SK-N-SH (cell line): ENCODE data around the gene ADIPOR2. TPM values are rescaled to one million over a fixed set of nuclear protein-coding genes. Genes with fewer than 3 reads are reported as not detected.

Source experiments
- CTCF ChIA-PET: fragments of 300-600, 350-600 bp; formaldehyde crosslinking; extraction: SDS; loops from one replicate; lab custom pipeline; 2021; lab: Yijun Ruan, JAX
- POLR2A ChIA-PET: fragments of 350-600 bp; sonication (Branson Sonifier 250); formaldehyde crosslinking; extraction: SDS; loops from one replicate; lab custom pipeline; 2020; ENCODE audit warnings: antibody characterized with exemption, inconsistent platforms; lab: Yijun Ruan, JAX
- DNase-seq: peaks from one replicate; pipeline ENCODE4 v3.0.0; 2012
- H2AFZ ChIP-seq: fragments of 200-600 bp; sonication (generic); 2 replicates; pipeline ENCODE4 v1.8.1; 2016; ENCODE audit warnings: antibody characterized with exemption, mild to moderate bottlenecking, low read depth
- H3F3A ChIP-seq: fragments of 200-600 bp; sonication (generic); replicated peaks from 2 replicates; pipeline ENCODE3; 2016; ENCODE audit warnings: antibody characterized with exemption, mild to moderate bottlenecking; ENCODE audit not compliant: insufficient read depth
- H3K27ac ChIP-seq, 2 experiments: fragments of 200-500 bp in 1 of 2; fragments of 200-600 bp in 1 of 2; sonication (Bioruptor generic) in 1 of 2; sonication (generic), shearing (Covaris generic) in 1 of 2; 2 replicates each; pipeline versions ENCODE4 v1.5.1 to v1.6.1; 2014 to 2016; ENCODE audit warnings: low read depth in 2 of 2, inconsistent platforms in 1 of 2, low read length in 1 of 2, mild to moderate bottlenecking in 1 of 2, mixed read lengths in 1 of 2
- H3K27me3 ChIP-seq: fragments of 200-600 bp; sonication (generic), shearing (Covaris generic); 2 replicates; pipeline ENCODE4 v1.6.1; 2016; ENCODE audit warnings: mixed run types; ENCODE audit not compliant: insufficient read depth
- H3K36me3 ChIP-seq, 2 experiments: fragments of 200-500 bp in 1 of 2; fragments of 200-600 bp in 1 of 2; sonication (Bioruptor generic) in 1 of 2; sonication (generic) in 1 of 2; replicated peaks in 1 of 2; 2 replicates each; pipeline versions ENCODE3 to v1.5.1; 2014 to 2016; ENCODE audit warnings: low read length in 1 of 2, mild to moderate bottlenecking in 1 of 2; ENCODE audit not compliant: insufficient read depth in 2 of 2, control insufficient read depth in 1 of 2
- H3K4me1 ChIP-seq, 2 experiments: fragments of 200-500 bp in 1 of 2; fragments of 200-600 bp in 1 of 2; sonication (Bioruptor generic) in 1 of 2; sonication (generic), shearing (Covaris generic) in 1 of 2; 2 replicates each; pipeline versions ENCODE4 v1.5.1 to v1.6.1; 2014 to 2016; ENCODE audit warnings: low read depth in 1 of 2, low read length in 1 of 2, mixed run types in 1 of 2; ENCODE audit not compliant: insufficient read depth in 2 of 2, control insufficient read depth in 1 of 2
- H3K4me2 ChIP-seq: fragments of 200-600 bp; sonication (generic), shearing (Covaris generic); 2 replicates; pipeline ENCODE4 v1.6.1; 2017; ENCODE audit warnings: mixed run types
- H3K4me3 ChIP-seq, 2 experiments: fragments of 200-500 bp in 1 of 2; fragments of 200-600 bp in 1 of 2; sonication (Bioruptor generic) in 1 of 2; sonication (generic), shearing (Covaris generic) in 1 of 2; 2 replicates each; pipeline versions ENCODE4 v1.5.1 to v1.8.1; 2014 to 2016; ENCODE audit warnings: low read depth in 2 of 2, inconsistent platforms in 1 of 2, low read length in 1 of 2, mild to moderate bottlenecking in 1 of 2, mixed read lengths in 1 of 2, moderate library complexity in 1 of 2
- H3K79me2 ChIP-seq: fragments of 200-600 bp; sonication (generic); 2 replicates; pipeline ENCODE4 v1.8.1; 2017; ENCODE audit warnings: mild to moderate bottlenecking; ENCODE audit not compliant: insufficient read depth
- H3K9ac ChIP-seq: fragments of 200-600 bp; sonication (generic); 2 replicates; pipeline ENCODE4 v1.6.1; 2017; ENCODE audit warnings: mixed run types
- H3K9me2 ChIP-seq: fragments of 200-600 bp; sonication (generic); 2 replicates; pipeline ENCODE4 v1.6.1; 2017; ENCODE audit warnings: mixed run types
- H3K9me3 ChIP-seq: fragments of 200-600 bp; sonication (generic); 2 replicates; pipeline ENCODE4 v1.6.1; 2017; ENCODE audit warnings: mixed run types, mild to moderate bottlenecking, moderate library complexity
- H4K20me1 ChIP-seq: fragments of 200-600 bp; sonication (generic); 2 replicates; pipeline ENCODE4 v1.6.1; 2017; ENCODE audit warnings: mild to moderate bottlenecking, mixed run types; ENCODE audit not compliant: insufficient read depth
- ELF1 ChIP-seq: IDR thresholded peaks from 2 replicates; pipeline ENCODE4 v1.4.0; 2012
- EP300 ChIP-seq, 2 experiments: IDR thresholded peaks; 2 replicates each; pipeline versions ENCODE4 v1.4.0 to v1.6.1; 2012; ENCODE audit warnings: borderline replicate concordance in 1 of 2, low read depth in 1 of 2, low read length in 1 of 2
- FOSL2 ChIP-seq: IDR thresholded peaks from 2 replicates; pipeline ENCODE4 v1.4.0; 2012; ENCODE audit warnings: low read depth, mild to moderate bottlenecking, moderate library complexity, borderline replicate concordance
- MXI1 ChIP-seq: IDR thresholded peaks from 2 replicates; pipeline ENCODE4 v1.6.1; 2012; ENCODE audit warnings: mild to moderate bottlenecking, low read depth, low read length, improper control_type of control experiment
- NFIC ChIP-seq: IDR thresholded peaks from 2 replicates; pipeline ENCODE4 v1.4.0; 2012; ENCODE audit warnings: borderline replicate concordance
- RAD21 ChIP-seq: IDR thresholded peaks from 2 replicates; pipeline ENCODE4 v1.6.1; 2012; ENCODE audit warnings: mild to moderate bottlenecking, low read length
- SIN3A ChIP-seq: IDR thresholded peaks from 2 replicates; pipeline ENCODE4 v1.6.1; 2012; ENCODE audit warnings: low read depth, mild to moderate bottlenecking, low read length, moderate library complexity, borderline replicate concordance
- SMC3 ChIP-seq: IDR thresholded peaks from 2 replicates; pipeline ENCODE4 v1.6.1; 2012; ENCODE audit warnings: low read depth, low read length, improper control_type of control experiment
- TAF1 ChIP-seq: IDR thresholded peaks from 2 replicates; pipeline ENCODE4 v1.6.1; 2012; ENCODE audit warnings: low read depth, mild to moderate bottlenecking, low read length, moderate library complexity, borderline replicate concordance
- TCF12 ChIP-seq: IDR thresholded peaks from 2 replicates; pipeline ENCODE4 v1.4.0; 2012
- YY1 ChIP-seq: IDR thresholded peaks from 2 replicates; pipeline ENCODE4 v1.4.0; 2012; ENCODE audit warnings: low read depth, mild to moderate bottlenecking
- WGBS: methylation state at CpG from one replicate; pipeline ENCODE4 v1.1.6; 2017; ENCODE audit warnings: low lambda C conversion rate; 5-methylcytosine and 5-hydroxymethylcytosine counted together
- polyA plus RNA-seq, 3 experiments: library from polyadenylated mRNA; depleted of rRNA; stranded (reverse); fragments of >200 nt; gene quantifications; 2 replicates each; pipeline ENCODE4 v1.2.3, GENCODE V29; 2012
- TF ChIP-seq, protein P1 (sequence below): IDR thresholded peaks from 2 replicates; pipeline ENCODE4 v1.6.1; 2012; ENCODE audit warnings: mild to moderate bottlenecking, low read depth, low read length, moderate library complexity
- TF ChIP-seq, protein P2 (sequence below): fragments of 200-600 bp; sonication (generic); IDR thresholded peaks from 2 replicates; pipeline ENCODE4 v1.6.1; 2017; ENCODE audit warnings: antibody characterized with exemption, mild to moderate bottlenecking, moderate library complexity
- TF ChIP-seq, protein P3 (sequence below): fragments of 150-350 bp; IDR thresholded peaks from 2 replicates; pipeline ENCODE4 v1.6.1; 2016; ENCODE audit warnings: mild to moderate bottlenecking, low read depth, low read length
- TF ChIP-seq, protein P4 (sequence below): IDR thresholded peaks from 2 replicates; pipeline ENCODE4 v1.4.0; 2012; ENCODE audit warnings: low read depth, borderline replicate concordance
- TF ChIP-seq, protein P5 (sequence below): IDR thresholded peaks from 2 replicates; pipeline ENCODE4 v1.4.0; 2012; ENCODE audit warnings: low read depth, borderline replicate concordance

ADIPOR2 gene
- polyA plus RNA-seq, 1 of the 3 experiments (the other 2 are of a cell fraction), result 17.1 TPM

DNA sequence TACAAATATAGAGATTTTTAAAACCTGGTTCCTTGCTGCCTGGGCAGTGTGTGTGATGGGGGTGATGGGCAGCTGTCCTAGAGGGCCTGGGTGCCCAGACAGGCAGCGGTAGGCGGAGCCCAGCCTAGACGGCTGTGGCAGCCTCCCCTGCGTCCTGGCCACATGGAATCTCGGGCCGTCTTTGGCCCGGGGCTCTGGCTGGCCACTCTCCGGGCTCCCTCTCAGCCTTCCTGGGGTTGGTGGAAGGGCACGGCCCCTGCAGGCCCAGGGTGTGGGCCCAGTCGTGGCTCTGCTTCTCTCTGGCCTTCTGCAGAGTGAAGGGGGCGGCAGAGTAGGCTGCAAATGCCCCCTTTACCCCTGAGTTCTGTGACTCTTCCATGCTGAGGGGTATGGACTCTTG, 131.8 kb downstream of the ADIPOR2 start:
- no peaks in the 10 kb centered on the region for H3F3A ChIP-seq
- H3K4me3 ChIP-seq, result no peak overlapping the region
- peak; percentile 66 for DNase-seq
- TF ChIP-seq YY1 (no peak), SIN3A (no peak), EP300 (IDR thresholded peaks at IDR 0.05; ENCODE audit: borderline replicate concordance in 1 of 2, low read depth in 1 of 2, low read length in 1 of 2) (no peak), ELF1 (no peak), TCF12 (no peak), TAF1 (no peak), SMC3 (no peak), NFIC (no peak), FOSL2 (no peak), MXI1 (no peak), RAD21 (no peak)
- TF ChIP-seq, protein P1, sequence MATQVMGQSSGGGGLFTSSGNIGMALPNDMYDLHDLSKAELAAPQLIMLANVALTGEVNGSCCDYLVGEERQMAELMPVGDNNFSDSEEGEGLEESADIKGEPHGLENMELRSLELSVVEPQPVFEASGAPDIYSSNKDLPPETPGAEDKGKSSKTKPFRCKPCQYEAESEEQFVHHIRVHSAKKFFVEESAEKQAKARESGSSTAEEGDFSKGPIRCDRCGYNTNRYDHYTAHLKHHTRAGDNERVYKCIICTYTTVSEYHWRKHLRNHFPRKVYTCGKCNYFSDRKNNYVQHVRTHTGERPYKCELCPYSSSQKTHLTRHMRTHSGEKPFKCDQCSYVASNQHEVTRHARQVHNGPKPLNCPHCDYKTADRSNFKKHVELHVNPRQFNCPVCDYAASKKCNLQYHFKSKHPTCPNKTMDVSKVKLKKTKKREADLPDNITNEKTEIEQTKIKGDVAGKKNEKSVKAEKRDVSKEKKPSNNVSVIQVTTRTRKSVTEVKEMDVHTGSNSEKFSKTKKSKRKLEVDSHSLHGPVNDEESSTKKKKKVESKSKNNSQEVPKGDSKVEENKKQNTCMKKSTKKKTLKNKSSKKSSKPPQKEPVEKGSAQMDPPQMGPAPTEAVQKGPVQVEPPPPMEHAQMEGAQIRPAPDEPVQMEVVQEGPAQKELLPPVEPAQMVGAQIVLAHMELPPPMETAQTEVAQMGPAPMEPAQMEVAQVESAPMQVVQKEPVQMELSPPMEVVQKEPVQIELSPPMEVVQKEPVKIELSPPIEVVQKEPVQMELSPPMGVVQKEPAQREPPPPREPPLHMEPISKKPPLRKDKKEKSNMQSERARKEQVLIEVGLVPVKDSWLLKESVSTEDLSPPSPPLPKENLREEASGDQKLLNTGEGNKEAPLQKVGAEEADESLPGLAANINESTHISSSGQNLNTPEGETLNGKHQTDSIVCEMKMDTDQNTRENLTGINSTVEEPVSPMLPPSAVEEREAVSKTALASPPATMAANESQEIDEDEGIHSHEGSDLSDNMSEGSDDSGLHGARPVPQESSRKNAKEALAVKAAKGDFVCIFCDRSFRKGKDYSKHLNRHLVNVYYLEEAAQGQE, result no peak
- TF ChIP-seq, protein P2, sequence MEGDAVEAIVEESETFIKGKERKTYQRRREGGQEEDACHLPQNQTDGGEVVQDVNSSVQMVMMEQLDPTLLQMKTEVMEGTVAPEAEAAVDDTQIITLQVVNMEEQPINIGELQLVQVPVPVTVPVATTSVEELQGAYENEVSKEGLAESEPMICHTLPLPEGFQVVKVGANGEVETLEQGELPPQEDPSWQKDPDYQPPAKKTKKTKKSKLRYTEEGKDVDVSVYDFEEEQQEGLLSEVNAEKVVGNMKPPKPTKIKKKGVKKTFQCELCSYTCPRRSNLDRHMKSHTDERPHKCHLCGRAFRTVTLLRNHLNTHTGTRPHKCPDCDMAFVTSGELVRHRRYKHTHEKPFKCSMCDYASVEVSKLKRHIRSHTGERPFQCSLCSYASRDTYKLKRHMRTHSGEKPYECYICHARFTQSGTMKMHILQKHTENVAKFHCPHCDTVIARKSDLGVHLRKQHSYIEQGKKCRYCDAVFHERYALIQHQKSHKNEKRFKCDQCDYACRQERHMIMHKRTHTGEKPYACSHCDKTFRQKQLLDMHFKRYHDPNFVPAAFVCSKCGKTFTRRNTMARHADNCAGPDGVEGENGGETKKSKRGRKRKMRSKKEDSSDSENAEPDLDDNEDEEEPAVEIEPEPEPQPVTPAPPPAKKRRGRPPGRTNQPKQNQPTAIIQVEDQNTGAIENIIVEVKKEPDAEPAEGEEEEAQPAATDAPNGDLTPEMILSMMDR, result no peak
- TF ChIP-seq, protein P3, sequence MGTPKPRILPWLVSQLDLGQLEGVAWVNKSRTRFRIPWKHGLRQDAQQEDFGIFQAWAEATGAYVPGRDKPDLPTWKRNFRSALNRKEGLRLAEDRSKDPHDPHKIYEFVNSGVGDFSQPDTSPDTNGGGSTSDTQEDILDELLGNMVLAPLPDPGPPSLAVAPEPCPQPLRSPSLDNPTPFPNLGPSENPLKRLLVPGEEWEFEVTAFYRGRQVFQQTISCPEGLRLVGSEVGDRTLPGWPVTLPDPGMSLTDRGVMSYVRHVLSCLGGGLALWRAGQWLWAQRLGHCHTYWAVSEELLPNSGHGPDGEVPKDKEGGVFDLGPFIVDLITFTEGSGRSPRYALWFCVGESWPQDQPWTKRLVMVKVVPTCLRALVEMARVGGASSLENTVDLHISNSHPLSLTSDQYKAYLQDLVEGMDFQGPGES, result no peak
- TF ChIP-seq, protein P4, sequence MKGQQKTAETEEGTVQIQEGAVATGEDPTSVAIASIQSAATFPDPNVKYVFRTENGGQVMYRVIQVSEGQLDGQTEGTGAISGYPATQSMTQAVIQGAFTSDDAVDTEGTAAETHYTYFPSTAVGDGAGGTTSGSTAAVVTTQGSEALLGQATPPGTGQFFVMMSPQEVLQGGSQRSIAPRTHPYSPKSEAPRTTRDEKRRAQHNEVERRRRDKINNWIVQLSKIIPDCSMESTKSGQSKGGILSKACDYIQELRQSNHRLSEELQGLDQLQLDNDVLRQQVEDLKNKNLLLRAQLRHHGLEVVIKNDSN, result no peak
- TF ChIP-seq, protein P5, sequence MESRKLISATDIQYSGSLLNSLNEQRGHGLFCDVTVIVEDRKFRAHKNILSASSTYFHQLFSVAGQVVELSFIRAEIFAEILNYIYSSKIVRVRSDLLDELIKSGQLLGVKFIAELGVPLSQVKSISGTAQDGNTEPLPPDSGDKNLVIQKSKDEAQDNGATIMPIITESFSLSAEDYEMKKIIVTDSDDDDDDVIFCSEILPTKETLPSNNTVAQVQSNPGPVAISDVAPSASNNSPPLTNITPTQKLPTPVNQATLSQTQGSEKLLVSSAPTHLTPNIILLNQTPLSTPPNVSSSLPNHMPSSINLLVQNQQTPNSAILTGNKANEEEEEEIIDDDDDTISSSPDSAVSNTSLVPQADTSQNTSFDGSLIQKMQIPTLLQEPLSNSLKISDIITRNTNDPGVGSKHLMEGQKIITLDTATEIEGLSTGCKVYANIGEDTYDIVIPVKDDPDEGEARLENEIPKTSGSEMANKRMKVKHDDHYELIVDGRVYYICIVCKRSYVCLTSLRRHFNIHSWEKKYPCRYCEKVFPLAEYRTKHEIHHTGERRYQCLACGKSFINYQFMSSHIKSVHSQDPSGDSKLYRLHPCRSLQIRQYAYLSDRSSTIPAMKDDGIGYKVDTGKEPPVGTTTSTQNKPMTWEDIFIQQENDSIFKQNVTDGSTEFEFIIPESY, result no peak
- TF ChIP-seq, all 33 proteins: peak for 0
- CTCF ChIA-PET, result interaction anchor here (1.1 to 3.5 kb wide), 2 partner anchors 10 to 117 kb away, joined by 3 to 19 read pairs; no protein-coding TSS in a partner anchor
- Histone ChIP-seq H2AFZ (no peak overlapping the region), H4K20me1 (no peaks in the 10 kb centered on the region), H3K79me2 (no peaks in the 10 kb centered on the region), H3K27ac (no peak overlapping the region; a peak in 1 of 4 replicates), H3K4me2 (no peak overlapping the region), H3K9me2 (no peaks in the 10 kb centered on the region), H3K27me3 (peaks cover 25% of the 10 kb centered on the region; the same call in 1 of the 2 replicates), H3K9ac (no peak overlapping the region), H3K36me3 (no peaks in the 10 kb centered on the region), H3K4me1 (peaks cover 0 to 63% of the 10 kb centered on the region in 2 experiments; a peak in 1 of 4 replicates), H3K9me3 (no peaks in the 10 kb centered on the region)
- POLR2A ChIA-PET, result no interaction called here
- 7% methylated on average over 3 of the region's 11 CpGs for WGBS
